HEK293 (cell line): ENCODE data around the gene GLRX.

Experiments used
- CTCF ChIA-PET: fragments of 350-600 bp; formaldehyde crosslinking; extraction: SDS; loops from one replicate; lab custom pipeline; 2021; ENCODE audit warnings: antibody characterized with exemption; lab: Yijun Ruan, JAX
- POLR2A ChIA-PET: fragments of 300-600 bp; formaldehyde crosslinking; extraction: SDS; loops from one replicate; lab custom pipeline; 2020; ENCODE audit warnings: antibody characterized with exemption, inconsistent platforms; lab: Yijun Ruan, JAX
- H3K27ac ChIP-seq: fragments of 200-500 bp; sonication (Bioruptor generic); 2 replicates; pipeline ENCODE4 v1.5.1; 2014; ENCODE audit warnings: low read depth, low read length, control low read depth, inconsistent platforms; ENCODE audit errors: extremely low read depth
- H3K36me3 ChIP-seq, 2 experiments: fragments of 200-500 bp in 1 of 2; sonication (Bioruptor generic) in 1 of 2; 1 replicate in 1 of 2; 2 replicates in 1 of 2; pipeline ENCODE4 v1.5.1; 2014 to 2017; ENCODE audit warnings: inconsistent platforms in 2 of 2, low read length in 2 of 2; ENCODE audit not compliant: control insufficient read depth in 2 of 2, insufficient read depth in 1 of 2
- H3K4me1 ChIP-seq: fragments of 200-500 bp; sonication (Bioruptor generic); 2 replicates; pipeline ENCODE4 v1.5.1; 2014; ENCODE audit warnings: mild to moderate bottlenecking, low read length, inconsistent platforms; ENCODE audit not compliant: control insufficient read depth, insufficient read depth
- H3K4me3 ChIP-seq: 2 replicates; pipeline ENCODE4 v1.5.1; 2011; ENCODE audit warnings: low read depth, mild to moderate bottlenecking, control low read depth, low read length, moderate library complexity
- H3K9me3 ChIP-seq: fragments of 200-500 bp; sonication (Bioruptor generic); 2 replicates; pipeline ENCODE4 v1.5.1; 2014; ENCODE audit warnings: low read depth, low read length, inconsistent platforms; ENCODE audit not compliant: control insufficient read depth, insufficient read depth
- BCL11B ChIP-seq: fragments of 450-650 bp; formaldehyde crosslinking; IDR thresholded peaks from 2 replicates; pipeline ENCODE4 v1.5.1; 2016; ENCODE audit warnings: low read depth, missing biosample characterization, missing genetic modification characterization
- GLIS1 ChIP-seq: fragments of 450-650 bp; formaldehyde crosslinking; IDR thresholded peaks from 2 replicates; pipeline ENCODE4 v1.5.1; 2016; ENCODE audit warnings: missing biosample characterization, missing genetic modification characterization
- IKZF3 ChIP-seq: fragments of 450-650 bp; IDR thresholded peaks from 2 replicates; pipeline ENCODE4 v1.5.0; 2018; ENCODE audit warnings: missing biosample characterization, mild to moderate bottlenecking, missing genetic modification characterization, moderate library complexity
- MYNN ChIP-seq: fragments of 450-650 bp; formaldehyde crosslinking; IDR thresholded peaks from 2 replicates; pipeline ENCODE4 v1.5.1; 2016; ENCODE audit warnings: missing biosample characterization, missing genetic modification characterization, borderline replicate concordance
- MZF1 ChIP-seq: fragments of 450-650 bp; formaldehyde crosslinking; IDR thresholded peaks from 2 replicates; pipeline ENCODE4 v1.5.1; 2017; ENCODE audit warnings: missing biosample characterization, missing genetic modification characterization, borderline replicate concordance
- SCRT2 ChIP-seq: fragments of 450-650 bp; formaldehyde crosslinking; IDR thresholded peaks from 2 replicates; pipeline ENCODE4 v1.5.1; 2016; ENCODE audit warnings: missing biosample characterization, missing genetic modification characterization
- SP3 ChIP-seq: fragments of 450-650 bp; formaldehyde crosslinking; IDR thresholded peaks from 2 replicates; pipeline ENCODE4 v1.5.1; 2016; ENCODE audit warnings: missing biosample characterization, missing genetic modification characterization
- SP7 ChIP-seq: fragments of 450-650 bp; formaldehyde crosslinking; IDR thresholded peaks from 2 replicates; pipeline ENCODE4 v1.5.1; 2016; ENCODE audit warnings: missing biosample characterization, missing genetic modification characterization
- ZIC2 ChIP-seq: fragments of 450-650 bp; formaldehyde crosslinking; IDR thresholded peaks from 2 replicates; pipeline ENCODE4 v1.5.1; 2016; ENCODE audit warnings: missing biosample characterization, missing genetic modification characterization
- ZNF19 ChIP-seq: fragments of 450-650 bp; formaldehyde crosslinking; IDR thresholded peaks from 2 replicates; pipeline ENCODE4; 2016; ENCODE audit warnings: missing biosample characterization, missing genetic modification characterization, low read depth
- ZNF223 ChIP-seq: fragments of 450-650 bp; formaldehyde crosslinking; IDR thresholded peaks from 2 replicates; pipeline ENCODE4 v1.5.1; 2016; ENCODE audit warnings: missing biosample characterization, missing genetic modification characterization
- ZNF518A ChIP-seq: fragments of 450-650 bp; formaldehyde crosslinking; conservative IDR thresholded peaks from 2 replicates; pipeline ENCODE4 v1.5.1; 2016; ENCODE audit warnings: low read depth, missing biosample characterization, missing genetic modification characterization
- ZNF530 ChIP-seq: fragments of 450-650 bp; formaldehyde crosslinking; IDR thresholded peaks from 2 replicates; pipeline ENCODE4 v1.5.1; 2016; ENCODE audit warnings: low read depth, missing biosample characterization, missing genetic modification characterization
- ZNF629 ChIP-seq: fragments of 450-650 bp; formaldehyde crosslinking; IDR thresholded peaks from 2 replicates; pipeline ENCODE4 v1.5.1; 2017; ENCODE audit warnings: missing biosample characterization, missing genetic modification characterization
- ZNF654 ChIP-seq: fragments of 450-650 bp; formaldehyde crosslinking; IDR thresholded peaks from 2 replicates; pipeline ENCODE4 v1.5.1; 2016; ENCODE audit warnings: low read depth, missing biosample characterization, missing genetic modification characterization
- ZSCAN23 ChIP-seq: fragments of 450-650 bp; formaldehyde crosslinking; IDR thresholded peaks from 2 replicates; pipeline ENCODE4 v1.5.1; 2016; ENCODE audit warnings: missing biosample characterization, missing genetic modification characterization
- ZSCAN5A ChIP-seq: fragments of 450-650 bp; formaldehyde crosslinking; IDR thresholded peaks from 2 replicates; pipeline ENCODE4 v1.5.1; 2016; ENCODE audit warnings: missing biosample characterization, missing genetic modification characterization
- TF ChIP-seq, protein P1 (sequence below): fragments of 450-650 bp; formaldehyde crosslinking; IDR thresholded peaks from 2 replicates; pipeline ENCODE4 v1.5.1; 2016; ENCODE audit warnings: missing biosample characterization, missing genetic modification characterization

GLRX gene

DNA sequence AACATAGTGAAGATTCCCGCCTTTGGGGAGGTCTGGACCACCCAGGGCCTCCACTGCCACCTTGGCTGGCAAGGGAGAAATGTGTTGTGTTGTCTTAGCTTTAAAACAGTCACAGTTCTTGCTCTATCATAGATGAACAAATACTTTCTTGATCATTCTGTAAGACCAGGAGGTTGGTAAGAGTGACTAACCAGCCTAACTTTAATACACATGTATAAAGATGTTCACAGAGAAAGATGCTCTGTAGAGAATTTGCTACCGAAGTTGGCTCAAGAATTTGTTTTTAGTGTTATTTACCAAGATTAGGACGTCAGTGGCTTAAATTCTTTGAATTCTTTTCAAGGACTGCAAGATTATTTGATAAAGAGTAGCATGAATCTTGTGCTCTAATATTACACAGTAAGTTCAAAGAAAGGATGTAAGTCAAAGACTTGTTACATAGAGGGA lies 28.4 kb downstream of the GLRX start:
- no peak overlapping the region for H3K4me3 ChIP-seq
- H3K27ac ChIP-seq, result no peak overlapping the region
- H3K9me3 ChIP-seq, result no peaks in the 10 kb centered on the region
- TF ChIP-seq ZNF19 (tag by site-specific recombination), result no peak
- TF ChIP-seq GLIS1, result peak; percentile 51
- H3K4me1 ChIP-seq, result no peaks in the 10 kb centered on the region
- POLR2A ChIA-PET, result no interaction called here
- CTCF ChIA-PET, result interaction anchor here (1.9 kb wide), 1 partner anchor 13 kb away, joined by 6 read pairs; no protein-coding TSS in a partner anchor
- peaks cover 8 to 27% of the 10 kb centered on the region in 2 experiments for H3K36me3 ChIP-seq

DNA sequence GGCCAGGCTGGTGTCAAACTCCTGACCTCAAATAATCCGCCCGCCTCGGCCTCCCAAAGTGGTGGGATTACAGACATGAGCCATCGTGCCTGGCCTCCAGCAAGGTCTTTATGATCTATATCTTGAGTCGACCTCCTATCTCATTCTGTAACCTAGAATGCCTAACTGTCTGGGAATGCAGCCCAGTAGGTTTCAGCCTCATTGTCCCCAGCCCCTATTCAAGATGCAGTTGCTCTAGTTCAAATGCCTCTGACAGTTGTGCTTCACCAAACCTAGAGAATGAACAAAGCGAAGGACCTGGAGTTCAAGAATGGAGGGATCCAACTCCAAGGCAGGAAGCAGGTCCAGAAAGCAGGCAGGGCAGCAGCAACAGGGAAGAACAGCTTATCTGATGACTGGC lies 30.8 kb downstream of the GLRX start:
- CTCF ChIA-PET, result interaction anchor here (0.6 to 3.4 kb wide), 2 partner anchors 11 to 545 kb away, joined by 4 to 20 read pairs; no protein-coding TSS in a partner anchor
- no peak for TF ChIP-seq GLIS1
- TF ChIP-seq BCL11B (tag by site-specific recombination), result no peak
- no peak for TF ChIP-seq ZIC2 (tag by site-specific recombination)
- TF ChIP-seq IKZF3 (tag by site-specific recombination), result no peak
- no peak for TF ChIP-seq ZNF629 (tag by site-specific recombination)
- TF ChIP-seq ZNF654 (tag by site-specific recombination), result no peak
- no peak for TF ChIP-seq MYNN (tag by site-specific recombination)
- TF ChIP-seq, protein P1, sequence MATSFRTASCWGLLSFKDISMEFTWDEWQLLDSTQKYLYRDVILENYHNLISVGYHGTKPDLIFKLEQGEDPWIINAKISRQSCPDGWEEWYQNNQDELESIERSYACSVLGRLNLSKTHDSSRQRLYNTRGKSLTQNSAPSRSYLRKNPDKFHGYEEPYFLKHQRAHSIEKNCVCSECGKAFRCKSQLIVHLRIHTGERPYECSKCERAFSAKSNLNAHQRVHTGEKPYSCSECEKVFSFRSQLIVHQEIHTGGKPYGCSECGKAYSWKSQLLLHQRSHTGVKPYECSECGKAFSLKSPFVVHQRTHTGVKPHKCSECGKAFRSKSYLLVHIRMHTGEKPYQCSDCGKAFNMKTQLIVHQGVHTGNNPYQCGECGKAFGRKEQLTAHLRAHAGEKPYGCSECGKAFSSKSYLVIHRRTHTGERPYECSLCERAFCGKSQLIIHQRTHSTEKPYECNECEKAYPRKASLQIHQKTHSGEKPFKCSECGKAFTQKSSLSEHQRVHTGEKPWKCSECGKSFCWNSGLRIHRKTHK, result no peak
- no peak for TF ChIP-seq MZF1 (tag by site-specific recombination)
- no peak for TF ChIP-seq SP7 (tag by site-specific recombination)
- TF ChIP-seq SCRT2 (tag by site-specific recombination), result no peak
- no peak for TF ChIP-seq ZSCAN5A
- no peak for TF ChIP-seq SP3
- TF ChIP-seq ZSCAN23, result no peak
- TF ChIP-seq ZNF223 (tag by site-specific recombination), result no peak
- TF ChIP-seq ZNF530 (tag by site-specific recombination), result no peak
- TF ChIP-seq ZNF518A (tag by site-specific recombination), result no peak
- TF ChIP-seq, all 188 proteins: peak for 0
- Histone ChIP-seq H3K4me3 (no peak overlapping the region), H3K4me1 (no peaks in the 10 kb centered on the region), H3K27ac (no peak overlapping the region), H3K9me3 (no peaks in the 10 kb centered on the region), H3K36me3 (peaks cover 8 to 29% of the 10 kb centered on the region in 2 experiments)
- POLR2A ChIA-PET, result no interaction called here
